NCI-H1105 (cell line): Measurements from ENCODE around the gene LSS.
"Not testable (repeated sequence)": the region's sequence is repeated elsewhere in the genome, so short reads cannot be mapped to it uniquely, and the experiment has no call there.

Source experiments
- DNase-seq: peaks from one replicate; lab custom pipeline; 2025; lab: John Stamatoyannopoulos, UW

LSS gene

GRCh38 chr21:46245213-46245915 lies 16.8 kb upstream of the LSS start:
- no peak for DNase-seq

GRCh38 chr21:46244602-46245001 lies 16.0 kb upstream of the LSS start:
- no peak for DNase-seq

- DNase-seq, result no peak
Observed at GRCh38 chr21:46243960-46244361, 15.4 kb upstream of the LSS start.

- no peak for DNase-seq
Observed at GRCh38 chr21:46243325-46243724, 14.8 kb upstream of the LSS start.

- not testable (repeated sequence) for DNase-seq
Observed at GRCh38 chr21:46241577-46241976, 13.0 kb upstream of the LSS start.

GRCh38 chr21:46239817-46240325 lies 11.3 kb upstream of the LSS start:
- no peak for DNase-seq

- DNase-seq, result no peak
Observed at GRCh38 chr21:46237474-46237873, 8.9 kb upstream of the LSS start.

- DNase-seq, result no peak
Observed at GRCh38 chr21:46234436-46234950, 5.9 kb upstream of the LSS start.

- DNase-seq, result no peak
Observed at GRCh38 chr21:46229923-46230260, 1.3 kb upstream of the LSS start.

GRCh38 chr21:46229133-46229922 lies 754 bp upstream of the LSS start:
- peak; percentile 72 for DNase-seq

- DNase-seq, result no peak
Observed at GRCh38 chr21:46227811-46228344, 696 bp downstream of the LSS start.

GRCh38 chr21:46226920-46227599 lies 1.5 kb downstream of the LSS start:
- DNase-seq, result no peak

GRCh38 chr21:46226146-46226545 lies 2.4 kb downstream of the LSS start:
- DNase-seq, result no peak

GRCh38 chr21:46223661-46224060 lies 4.9 kb downstream of the LSS start:
- DNase-seq, result not testable (repeated sequence)

GRCh38 chr21:46223217-46223616 lies 5.4 kb downstream of the LSS start:
- no peak for DNase-seq

GRCh38 chr21:46222436-46223116 lies 6.0 kb downstream of the LSS start:
- DNase-seq, result no peak

GRCh38 chr21:46221664-46222435 lies 6.7 kb downstream of the LSS start:
- no peak for DNase-seq

GRCh38 chr21:46220847-46221246 lies 7.7 kb downstream of the LSS start:
- no peak for DNase-seq

GRCh38 chr21:46220275-46220810 lies 8.2 kb downstream of the LSS start:
- DNase-seq, result no peak

GRCh38 chr21:46219591-46220239 lies 8.9 kb downstream of the LSS start:
- peak; percentile 69 for DNase-seq
